ENCODE measurements around the gene MLPH. TPM values are rescaled to one million over a fixed set of nuclear protein-coding genes. Genes with fewer than 3 reads are reported as not detected.

MLPH gene
- polyA plus RNA-seq, 4 donors: 13.2 to 52.0 (median 18.9) TPM

GRCh38 chr2:237596520-237597195, 109.6 kb downstream of the MLPH start:
- no peak for FAIRE-seq
- peak; percentile 58 to 65 for DNase-seq
- H3K4me1 ChIP-seq (ENCODE audit: control insufficient read depth in 3 of 3, insufficient read depth in 2 of 3, low read depth in 1 of 3, low read length in 2 of 3): peaks cover 0 to 65% (median 0%) of the 10 kb centered on the region in 3 donors

GRCh38 chr2:237597196-237598145, 110.4 kb downstream of the MLPH start:
- H3K9me3 ChIP-seq (ENCODE audit: control insufficient read depth in 2 of 2, insufficient read depth in 1 of 2, low read depth in 1 of 2, low read length in 1 of 2): no peaks in the 10 kb centered on the region
- peaks cover 0 to 5% (median 0%) of the 10 kb centered on the region in 3 donors for H3K36me3 ChIP-seq (ENCODE audit: control insufficient read depth in 3 of 3, insufficient read depth in 2 of 3, low read depth in 1 of 3, low read length in 3 of 3)
- H3K27ac ChIP-seq (ENCODE audit: low read depth in 1 of 3, low read length in 2 of 3): no peak overlapping the region
- DNase-seq: no peak
- 87 to 94% (median 87%) methylated on average over 29 of the region's 29 CpGs for WGBS, 3 donors
- H3K4me3 ChIP-seq (ENCODE audit: low read depth in 1 of 3, low read length in 3 of 3): no peak overlapping the region
- peaks cover 0 to 65% (median 0%) of the 10 kb centered on the region in 3 donors for H3K4me1 ChIP-seq (ENCODE audit: control insufficient read depth in 3 of 3, insufficient read depth in 2 of 3, low read depth in 1 of 3, low read length in 2 of 3)
- no peaks in the 10 kb centered on the region for H3K27me3 ChIP-seq (ENCODE audit: control insufficient read depth in 3 of 3, insufficient read depth in 3 of 3, low read length in 3 of 3)
- FAIRE-seq: no peak

More at GRCh38 chr2:237596520-237597195, 109.6 kb downstream of the MLPH start:
- H3K27me3 ChIP-seq (ENCODE audit: control insufficient read depth in 3 of 3, insufficient read depth in 3 of 3, low read length in 3 of 3): no peaks in the 10 kb centered on the region
- peak overlapping the region in 1 of 3 donors; percentile 34 for H3K27ac ChIP-seq (ENCODE audit: low read depth in 1 of 3, low read length in 2 of 3)
- no peaks in the 10 kb centered on the region for H3K9me3 ChIP-seq (ENCODE audit: control insufficient read depth in 2 of 2, insufficient read depth in 1 of 2, low read depth in 1 of 2, low read length in 1 of 2)
- peaks cover 0 to 5% (median 0%) of the 10 kb centered on the region in 3 donors for H3K36me3 ChIP-seq (ENCODE audit: control insufficient read depth in 3 of 3, insufficient read depth in 2 of 3, low read depth in 1 of 3, low read length in 3 of 3)
- H3K4me3 ChIP-seq (ENCODE audit: low read depth in 1 of 3, low read length in 3 of 3): no peak overlapping the region
- 81 to 85% (median 83%) methylated on average over 13 of the region's 13 CpGs for WGBS, 3 donors

GRCh38 chr2:237598468-237599208, 111.6 kb downstream of the MLPH start:
- H3K4me1 ChIP-seq (ENCODE audit: control insufficient read depth in 3 of 3, insufficient read depth in 2 of 3, low read depth in 1 of 3, low read length in 2 of 3): peaks cover 0 to 68% (median 0%) of the 10 kb centered on the region in 3 donors
- no peaks in the 10 kb centered on the region for H3K27me3 ChIP-seq (ENCODE audit: control insufficient read depth in 3 of 3, insufficient read depth in 3 of 3, low read length in 3 of 3)
- FAIRE-seq (no peak), DNase-seq (no peak)
- 80 to 90% (median 88%) methylated on average over 14 of the region's 14 CpGs for WGBS, 3 donors
- no peak overlapping the region for H3K4me3 ChIP-seq (ENCODE audit: low read depth in 1 of 3, low read length in 3 of 3)
- H3K9me3 ChIP-seq (ENCODE audit: control insufficient read depth in 2 of 2, insufficient read depth in 1 of 2, low read depth in 1 of 2, low read length in 1 of 2): peaks cover 0 to 3% of the 10 kb centered on the region in 2 donors
- no peak overlapping the region for H3K27ac ChIP-seq (ENCODE audit: low read depth in 1 of 3, low read length in 2 of 3)
- H3K36me3 ChIP-seq (ENCODE audit: control insufficient read depth in 3 of 3, insufficient read depth in 2 of 3, low read depth in 1 of 3, low read length in 3 of 3): no peaks in the 10 kb centered on the region

- 76 to 79% (median 79%) methylated on average over 9 of the region's 9 CpGs for WGBS, 3 donors
Observed at GRCh38 chr2:237599465-237600110, 112.5 kb downstream of the MLPH start.

GRCh38 chr2:237600205-237600846, 113.3 kb downstream of the MLPH start:
- FAIRE-seq (no peak), DNase-seq (no peak)
- Histone ChIP-seq H3K4me1 (ENCODE audit: control insufficient read depth in 3 of 3, insufficient read depth in 2 of 3, low read depth in 1 of 3, low read length in 2 of 3) (peaks cover 0 to 60% (median 0%) of the 10 kb centered on the region in 3 donors), H3K27me3 (ENCODE audit: control insufficient read depth in 3 of 3, insufficient read depth in 3 of 3, low read length in 3 of 3) (no peaks in the 10 kb centered on the region), H3K27ac (ENCODE audit: low read depth in 1 of 3, low read length in 2 of 3) (peak overlapping the region in 2 of 3 donors; percentile 22 to 86), H3K9me3 (ENCODE audit: control insufficient read depth in 2 of 2, insufficient read depth in 1 of 2, low read depth in 1 of 2, low read length in 1 of 2) (peaks cover 0 to 3% of the 10 kb centered on the region in 2 donors), H3K36me3 (ENCODE audit: control insufficient read depth in 3 of 3, insufficient read depth in 2 of 3, low read depth in 1 of 3, low read length in 3 of 3) (no peaks in the 10 kb centered on the region), H3K4me3 (ENCODE audit: low read depth in 1 of 3, low read length in 3 of 3) (no peak overlapping the region)
- 59 to 73% (median 60%) methylated on average over 16 of the region's 16 CpGs for WGBS, 3 donors

More at GRCh38 chr2:237599465-237600110, 112.5 kb downstream of the MLPH start:
- Histone ChIP-seq H3K9me3 (ENCODE audit: control insufficient read depth in 2 of 2, insufficient read depth in 1 of 2, low read depth in 1 of 2, low read length in 1 of 2) (peaks cover 0 to 3% of the 10 kb centered on the region in 2 donors), H3K27ac (ENCODE audit: low read depth in 1 of 3, low read length in 2 of 3) (peak overlapping the region in 1 of 3 donors; percentile 8), H3K4me1 (ENCODE audit: control insufficient read depth in 3 of 3, insufficient read depth in 2 of 3, low read depth in 1 of 3, low read length in 2 of 3) (peaks cover 0 to 67% (median 0%) of the 10 kb centered on the region in 3 donors), H3K36me3 (ENCODE audit: control insufficient read depth in 3 of 3, insufficient read depth in 2 of 3, low read depth in 1 of 3, low read length in 3 of 3) (no peaks in the 10 kb centered on the region), H3K27me3 (ENCODE audit: control insufficient read depth in 3 of 3, insufficient read depth in 3 of 3, low read length in 3 of 3) (no peaks in the 10 kb centered on the region), H3K4me3 (ENCODE audit: low read depth in 1 of 3, low read length in 3 of 3) (no peak overlapping the region)
- FAIRE-seq (no peak), DNase-seq (no peak)

GRCh38 chr2:237601453-237602116, 114.5 kb downstream of the MLPH start:
- peak; percentile 74 to 87 for DNase-seq

GRCh38 chr2:237602409-237602808, 115.4 kb downstream of the MLPH start:
- Histone ChIP-seq H3K27me3 (ENCODE audit: control insufficient read depth in 3 of 3, insufficient read depth in 3 of 3, low read length in 3 of 3) (no peaks in the 10 kb centered on the region), H3K4me3 (ENCODE audit: low read depth in 1 of 3, low read length in 3 of 3) (no peak overlapping the region), H3K9me3 (ENCODE audit: control insufficient read depth in 2 of 2, insufficient read depth in 1 of 2, low read depth in 1 of 2, low read length in 1 of 2) (peaks cover 0 to 3% of the 10 kb centered on the region in 2 donors), H3K27ac (ENCODE audit: low read depth in 1 of 3, low read length in 2 of 3) (peak overlapping the region in 1 of 3 donors; percentile 86), H3K36me3 (ENCODE audit: control insufficient read depth in 3 of 3, insufficient read depth in 2 of 3, low read depth in 1 of 3, low read length in 3 of 3) (no peaks in the 10 kb centered on the region), H3K4me1 (ENCODE audit: control insufficient read depth in 3 of 3, insufficient read depth in 2 of 3, low read depth in 1 of 3, low read length in 2 of 3) (peaks cover 0 to 44% (median 0%) of the 10 kb centered on the region in 3 donors)
- 84 to 92% (median 90%) methylated on average over 7 of the region's 7 CpGs for WGBS, 3 donors
- FAIRE-seq (no peak), DNase-seq (no peak)

More at GRCh38 chr2:237601453-237602116, 114.5 kb downstream of the MLPH start:
- FAIRE-seq: no peak
- Histone ChIP-seq H3K27ac (ENCODE audit: low read depth in 1 of 3, low read length in 2 of 3) (peak overlapping the region in 1 of 3 donors; percentile 86), H3K27me3 (ENCODE audit: control insufficient read depth in 3 of 3, insufficient read depth in 3 of 3, low read length in 3 of 3) (no peaks in the 10 kb centered on the region), H3K9me3 (ENCODE audit: control insufficient read depth in 2 of 2, insufficient read depth in 1 of 2, low read depth in 1 of 2, low read length in 1 of 2) (peaks cover 0 to 3% of the 10 kb centered on the region in 2 donors), H3K36me3 (ENCODE audit: control insufficient read depth in 3 of 3, insufficient read depth in 2 of 3, low read depth in 1 of 3, low read length in 3 of 3) (no peaks in the 10 kb centered on the region), H3K4me3 (ENCODE audit: low read depth in 1 of 3, low read length in 3 of 3) (no peak overlapping the region), H3K4me1 (ENCODE audit: control insufficient read depth in 3 of 3, insufficient read depth in 2 of 3, low read depth in 1 of 3, low read length in 2 of 3) (peaks cover 0 to 50% (median 0%) of the 10 kb centered on the region in 3 donors)
- 71 to 76% (median 73%) methylated on average over 14 of the region's 14 CpGs for WGBS, 3 donors

Data from small intestine (tissue), 7 donors.